ENCODE data around the gene BMX. TPM values are rescaled to one million over a fixed set of nuclear protein-coding genes. Genes with fewer than 3 reads are reported as not detected.

The BMX gene
- polyA plus RNA-seq, 1 experiment = not detected

DNA sequence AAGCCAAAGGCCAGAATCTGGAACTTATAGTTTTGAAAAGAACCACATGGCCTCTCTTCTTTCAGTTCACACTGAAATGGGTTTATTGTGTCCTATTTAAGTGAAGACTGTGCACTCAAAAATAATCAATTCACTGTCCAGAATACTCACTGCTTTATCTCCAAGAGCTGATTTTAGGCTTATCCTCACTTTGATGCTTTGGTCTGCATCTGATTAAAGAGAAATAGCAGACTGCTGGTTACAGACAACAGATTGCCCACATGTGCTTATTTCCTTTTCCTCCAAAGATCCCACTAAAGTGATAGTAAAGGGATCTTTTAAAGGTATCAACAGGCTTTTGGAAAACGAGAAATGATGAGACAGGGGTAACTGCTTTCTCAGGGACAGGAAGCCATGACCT, 69.5 kb downstream of the BMX start:
- POLR2A ChIA-PET = no interaction called here
- TF ChIP-seq, protein P1, sequence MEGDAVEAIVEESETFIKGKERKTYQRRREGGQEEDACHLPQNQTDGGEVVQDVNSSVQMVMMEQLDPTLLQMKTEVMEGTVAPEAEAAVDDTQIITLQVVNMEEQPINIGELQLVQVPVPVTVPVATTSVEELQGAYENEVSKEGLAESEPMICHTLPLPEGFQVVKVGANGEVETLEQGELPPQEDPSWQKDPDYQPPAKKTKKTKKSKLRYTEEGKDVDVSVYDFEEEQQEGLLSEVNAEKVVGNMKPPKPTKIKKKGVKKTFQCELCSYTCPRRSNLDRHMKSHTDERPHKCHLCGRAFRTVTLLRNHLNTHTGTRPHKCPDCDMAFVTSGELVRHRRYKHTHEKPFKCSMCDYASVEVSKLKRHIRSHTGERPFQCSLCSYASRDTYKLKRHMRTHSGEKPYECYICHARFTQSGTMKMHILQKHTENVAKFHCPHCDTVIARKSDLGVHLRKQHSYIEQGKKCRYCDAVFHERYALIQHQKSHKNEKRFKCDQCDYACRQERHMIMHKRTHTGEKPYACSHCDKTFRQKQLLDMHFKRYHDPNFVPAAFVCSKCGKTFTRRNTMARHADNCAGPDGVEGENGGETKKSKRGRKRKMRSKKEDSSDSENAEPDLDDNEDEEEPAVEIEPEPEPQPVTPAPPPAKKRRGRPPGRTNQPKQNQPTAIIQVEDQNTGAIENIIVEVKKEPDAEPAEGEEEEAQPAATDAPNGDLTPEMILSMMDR (IDR thresholded peaks at IDR 0.05; ENCODE audit: low read depth, low read length) = no peak
- no peak for DNase-seq (ENCODE audit: low read depth, low spot score)
- Histone ChIP-seq H3K27me3 (ENCODE audit: control insufficient read depth, insufficient read depth, low read length) (no peaks in the 10 kb centered on the region), H3K9me3 (ENCODE audit: control insufficient read depth, insufficient read depth, low read length) (no peaks in the 10 kb centered on the region), H3K4me3 (ENCODE audit: low read depth, low read length) (no peak overlapping the region), H3K27ac (ENCODE audit: low read depth, low read length) (no peak overlapping the region)
- CTCF ChIA-PET = no interaction called here

DNA sequence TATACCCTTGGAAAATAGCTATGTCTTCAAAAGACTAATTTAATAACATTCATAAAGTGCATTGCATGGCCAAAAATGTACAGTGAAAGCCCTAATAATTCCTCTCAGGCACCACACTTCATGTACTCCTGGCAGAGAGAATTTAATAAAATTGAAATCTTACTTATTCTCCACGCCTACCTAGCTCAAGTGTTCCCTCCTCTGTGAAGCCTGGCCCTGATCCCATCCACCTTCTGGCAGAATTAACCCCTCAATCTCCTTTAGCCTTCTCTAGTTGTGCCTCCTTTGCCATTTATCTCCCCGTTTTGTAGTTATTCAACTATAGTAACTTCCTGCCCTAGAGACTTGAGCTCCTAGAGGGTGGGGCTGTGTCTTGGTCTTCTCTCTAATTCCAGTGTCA, 73.4 kb downstream of the BMX start:
- no peak for DNase-seq (ENCODE audit: low read depth, low spot score)

DNA sequence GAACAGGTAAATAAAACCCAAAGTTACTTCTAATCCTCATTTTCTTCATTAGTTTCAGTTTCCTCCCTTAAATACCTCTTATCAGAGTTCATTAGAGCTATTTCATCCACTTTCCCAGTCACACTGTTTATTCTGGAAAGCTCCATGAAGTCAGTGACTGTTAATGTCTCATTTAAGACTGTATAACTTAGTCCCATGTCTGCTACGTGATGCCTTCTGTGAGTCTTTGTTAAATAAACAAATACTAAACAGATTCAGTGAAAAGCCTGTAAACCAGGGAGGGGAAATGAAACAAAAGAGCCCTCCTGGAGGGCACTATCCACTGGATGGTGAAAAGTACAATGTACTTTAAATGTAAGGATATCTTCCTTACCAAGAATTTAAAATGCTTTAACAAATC, 75.4 kb downstream of the BMX start:
- no peak overlapping the region for H3K27ac ChIP-seq (ENCODE audit: low read depth, low read length)
- TF ChIP-seq, protein P1 (IDR thresholded peaks at IDR 0.05; ENCODE audit: low read depth, low read length) = no peak
- H3K4me3 ChIP-seq (ENCODE audit: low read depth, low read length) = no peak overlapping the region
- no peaks in the 10 kb centered on the region for H3K9me3 ChIP-seq (ENCODE audit: control insufficient read depth, insufficient read depth, low read length)
- no peaks in the 10 kb centered on the region for H3K27me3 ChIP-seq (ENCODE audit: control insufficient read depth, insufficient read depth, low read length)
- CTCF ChIA-PET = no interaction called here
- POLR2A ChIA-PET = no interaction called here
- no peak for DNase-seq (ENCODE audit: low read depth, low spot score)

More for the DNA sequence above, 73.4 kb downstream of the BMX start:
- no peaks in the 10 kb centered on the region for H3K27me3 ChIP-seq (ENCODE audit: control insufficient read depth, insufficient read depth, low read length)
- CTCF ChIA-PET = no interaction called here
- no peak overlapping the region for H3K4me3 ChIP-seq (ENCODE audit: low read depth, low read length)
- TF ChIP-seq, protein P1 (IDR thresholded peaks at IDR 0.05; ENCODE audit: low read depth, low read length) = no peak
- no peaks in the 10 kb centered on the region for H3K9me3 ChIP-seq (ENCODE audit: control insufficient read depth, insufficient read depth, low read length)
- no peak overlapping the region for H3K27ac ChIP-seq (ENCODE audit: low read depth, low read length)
- POLR2A ChIA-PET = no interaction called here

DNA sequence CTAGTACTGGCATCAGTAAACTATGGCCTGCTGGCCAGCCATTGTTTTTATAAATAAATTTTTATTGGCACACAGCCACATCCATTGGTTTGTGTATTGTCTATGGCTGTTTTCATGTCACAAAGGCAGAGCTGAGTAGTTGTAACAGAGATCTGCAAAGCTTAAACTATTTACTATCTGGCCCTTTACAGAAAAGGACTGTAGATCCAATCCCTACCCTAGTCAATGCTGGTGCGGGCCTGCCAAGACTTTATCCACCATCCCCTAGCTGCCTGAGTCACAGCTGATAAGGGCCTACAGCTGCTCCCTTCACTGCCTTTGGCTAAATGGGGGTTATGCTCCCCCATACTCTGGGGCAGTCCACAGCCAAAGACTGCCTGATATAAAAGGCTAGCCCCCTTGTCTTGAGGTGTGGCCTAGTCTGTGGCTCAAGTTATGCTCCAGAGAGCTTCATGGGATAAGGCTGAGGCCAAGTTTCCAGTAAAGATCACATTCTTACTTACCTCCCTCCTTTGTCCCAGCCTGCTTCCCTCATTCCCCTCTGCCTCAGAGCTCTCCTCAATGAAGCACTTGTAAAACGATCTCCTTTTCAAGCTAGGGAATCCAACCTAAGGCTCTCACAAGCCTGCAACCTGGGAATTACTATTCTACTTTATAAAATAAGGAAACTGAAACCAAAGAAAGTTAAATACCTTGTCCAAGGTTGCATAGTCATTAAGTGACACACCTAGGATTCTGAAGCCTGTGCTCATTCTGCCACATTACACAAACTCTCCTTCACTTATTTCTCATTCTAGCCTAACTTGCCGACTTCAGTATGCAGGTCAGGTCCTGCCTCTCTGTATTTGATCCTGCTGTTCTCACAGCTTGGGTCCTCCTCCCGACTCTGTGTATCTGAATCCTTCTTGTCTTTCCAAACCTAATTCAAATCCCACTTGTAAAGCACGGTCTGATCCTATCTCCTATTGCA, 79.5 kb downstream of the BMX start:
- ChIA-PET POLR2A (no interaction called here), CTCF (interaction anchor here (0.5 kb wide), 1 partner anchor 52 kb away, joined by 3 read pairs; no protein-coding TSS in a partner anchor)
- Histone ChIP-seq H3K27ac (ENCODE audit: low read depth, low read length) (no peak overlapping the region), H3K9me3 (ENCODE audit: control insufficient read depth, insufficient read depth, low read length) (no peaks in the 10 kb centered on the region), H3K27me3 (ENCODE audit: control insufficient read depth, insufficient read depth, low read length) (no peaks in the 10 kb centered on the region), H3K4me3 (ENCODE audit: low read depth, low read length) (no peak overlapping the region)
- no peak for DNase-seq (ENCODE audit: low read depth, low spot score)
- TF ChIP-seq, protein P1 (IDR thresholded peaks at IDR 0.05; ENCODE audit: low read depth, low read length) = no peak

DNA sequence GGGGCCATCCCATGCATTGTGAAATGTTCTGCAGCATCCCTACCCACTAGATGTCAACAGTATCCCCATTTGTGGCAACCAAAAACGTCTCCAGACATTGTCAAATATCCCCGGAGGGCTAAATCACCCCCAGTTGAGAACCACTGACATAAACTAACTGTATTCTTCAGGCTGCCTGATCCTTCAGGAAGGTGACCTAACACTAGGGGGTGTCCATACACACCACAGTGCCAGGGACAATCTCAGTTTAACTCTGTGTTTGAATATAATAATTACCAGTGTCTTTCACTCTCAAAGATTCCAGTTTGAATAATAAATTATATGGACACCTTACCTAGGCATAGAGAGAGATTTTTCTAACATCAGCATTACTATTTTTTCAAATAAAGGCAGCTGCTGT, 93.8 kb downstream of the BMX start:
- H3K9me3 ChIP-seq (ENCODE audit: control insufficient read depth, insufficient read depth, low read length) = no peaks in the 10 kb centered on the region
- H3K27me3 ChIP-seq (ENCODE audit: control insufficient read depth, insufficient read depth, low read length) = no peaks in the 10 kb centered on the region
- DNase-seq (ENCODE audit: low read depth, low spot score) = no peak
- H3K27ac ChIP-seq (ENCODE audit: low read depth, low read length) = no peak overlapping the region
- CTCF ChIA-PET = no interaction called here
- TF ChIP-seq, protein P1 (IDR thresholded peaks at IDR 0.05; ENCODE audit: low read depth, low read length) = 0 out of 2 replicates have a peak, but pooled peaks have one; percentile 2
- POLR2A ChIA-PET = no interaction called here
- no peak overlapping the region for H3K4me3 ChIP-seq (ENCODE audit: low read depth, low read length)

Measured in AG04450 (cell line).